H9 (cell line): ENCODE measurements around the gene INHBC. TPM values are rescaled to one million over a fixed set of nuclear protein-coding genes. Genes with fewer than 3 reads are reported as not detected.

ENCODE experiments used
- DNase-seq: peaks from one replicate; pipeline ENCODE4 v3.0.0-alpha.2; 2017
- H2AFZ ChIP-seq: one replicate; pipeline ENCODE4 v1.6.1; 2013; ENCODE audit warnings: mild to moderate bottlenecking, low read length, control low read depth, moderate library complexity
- H2AK5ac ChIP-seq: 2 replicates; pipeline ENCODE4 v1.6.1; 2013; ENCODE audit warnings: low read length, control low read depth, mixed read lengths; ENCODE audit not compliant: insufficient read length
- H2BK120ac ChIP-seq: one replicate; pipeline ENCODE4 v1.6.1; 2013; ENCODE audit warnings: low read depth, mild to moderate bottlenecking, low read length, control low read depth, inconsistent platforms; ENCODE audit not compliant: poor library complexity, severe bottlenecking
- H2BK12ac ChIP-seq: 2 replicates; pipeline ENCODE4 v1.6.1; 2013; ENCODE audit warnings: low read length, control low read depth, mixed read lengths, low read depth; ENCODE audit not compliant: insufficient read length
- H2BK15ac ChIP-seq: 2 replicates; pipeline ENCODE4 v1.6.1; 2013; ENCODE audit warnings: low read depth, low read length, control low read depth
- H2BK20ac ChIP-seq: one replicate; pipeline ENCODE4 v1.6.1; 2013; ENCODE audit warnings: low read depth, mild to moderate bottlenecking, low read length, control low read depth, inconsistent platforms; ENCODE audit not compliant: poor library complexity, severe bottlenecking
- H2BK5ac ChIP-seq: 2 replicates; pipeline ENCODE4 v1.6.1; 2013; ENCODE audit warnings: low read length, control low read depth, mixed read lengths; ENCODE audit not compliant: insufficient read length
- H3K14ac ChIP-seq: 2 replicates; pipeline ENCODE4 v1.6.1; 2013; ENCODE audit warnings: low read length, control low read depth; ENCODE audit not compliant: insufficient read depth
- H3K18ac ChIP-seq: 2 replicates; pipeline ENCODE4 v1.6.1; 2013; ENCODE audit warnings: low read depth, mild to moderate bottlenecking, mixed read lengths, low read length, control low read depth; ENCODE audit not compliant: insufficient read length
- H3K23ac ChIP-seq: 2 replicates; pipeline ENCODE4 v1.6.1; 2013; ENCODE audit warnings: low read length, control low read depth, mixed read lengths, low read depth; ENCODE audit not compliant: insufficient read length
- H3K23me2 ChIP-seq: 2 replicates; pipeline ENCODE4 v1.6.1; 2013; ENCODE audit warnings: low read depth, mild to moderate bottlenecking, mixed read lengths, low read length, control low read depth; ENCODE audit not compliant: insufficient read length, poor library complexity, severe bottlenecking
- H3K27ac ChIP-seq: 2 replicates; pipeline ENCODE4 v1.5.1; 2013; ENCODE audit warnings: low read length, control low read depth, mixed read lengths, low read depth; ENCODE audit not compliant: insufficient read length
- H3K27me3 ChIP-seq: 2 replicates; pipeline ENCODE4 v1.6.1; 2013; ENCODE audit warnings: low read length, control low read depth, inconsistent platforms; ENCODE audit not compliant: insufficient read depth
- H3K4ac ChIP-seq: 2 replicates; pipeline ENCODE4 v1.6.1; 2013; ENCODE audit warnings: low read depth, mild to moderate bottlenecking, control low read depth, inconsistent platforms, low read length, moderate library complexity
- H3K4me1 ChIP-seq: 2 replicates; pipeline ENCODE4 v1.6.1; 2013; ENCODE audit warnings: low read length, control low read depth, inconsistent platforms; ENCODE audit not compliant: insufficient read depth
- H3K4me2 ChIP-seq: 2 replicates; pipeline ENCODE4 v1.6.1; 2013; ENCODE audit warnings: low read length, control low read depth, mixed read lengths; ENCODE audit not compliant: insufficient read length, insufficient read depth
- H3K56ac ChIP-seq: 2 replicates; pipeline ENCODE4 v1.6.1; 2013; ENCODE audit warnings: low read depth, mild to moderate bottlenecking, mixed read lengths, low read length, control low read depth; ENCODE audit not compliant: insufficient read length
- H3K79me1 ChIP-seq: 2 replicates; pipeline ENCODE4 v1.6.1; 2013; ENCODE audit warnings: low read depth, mild to moderate bottlenecking, moderate library complexity, low read length, control low read depth, inconsistent platforms; ENCODE audit not compliant: insufficient read depth, poor library complexity, severe bottlenecking
- H3K79me2 ChIP-seq: 2 replicates; pipeline ENCODE4 v1.6.1; 2013; ENCODE audit warnings: low read length, control low read depth, inconsistent platforms; ENCODE audit not compliant: insufficient read depth
- H3K9ac ChIP-seq: 2 replicates; pipeline ENCODE4 v1.6.1; 2013; ENCODE audit warnings: low read length, control low read depth, mixed read lengths; ENCODE audit not compliant: insufficient read length; ENCODE audit errors: extremely low read depth
- H3K9me3 ChIP-seq: one replicate; pipeline ENCODE4 v1.6.1; 2013; ENCODE audit warnings: low read depth, low read length, inconsistent platforms; ENCODE audit not compliant: control insufficient read depth
- H3T11ph ChIP-seq: one replicate; pipeline ENCODE4 v1.6.1; 2013; ENCODE audit warnings: mild to moderate bottlenecking, low read length, control low read depth, inconsistent platforms
- H4K20me1 ChIP-seq: one replicate; pipeline ENCODE4 v1.6.1; 2013; ENCODE audit not compliant: control insufficient read depth, insufficient read length, insufficient read depth
- H4K5ac ChIP-seq: 2 replicates; pipeline ENCODE4 v1.6.1; 2013; ENCODE audit warnings: low read depth, mild to moderate bottlenecking, mixed read lengths, low read length, control low read depth; ENCODE audit not compliant: insufficient read length
- H4K8ac ChIP-seq: replicated peaks from 2 replicates; pipeline ENCODE4 v1.6.1; 2013; ENCODE audit warnings: low read length, control low read depth, mixed read lengths, low read depth; ENCODE audit not compliant: insufficient read length
- H4K91ac ChIP-seq: 2 replicates; pipeline ENCODE4 v1.6.1; 2013; ENCODE audit warnings: low read depth, mild to moderate bottlenecking, moderate library complexity, mixed read lengths, low read length, control low read depth; ENCODE audit not compliant: insufficient read length
- H3K27ac Mint-ChIP-seq, 3 experiments: 2 replicates in 2 of 3; 3 replicates in 1 of 3; pipeline ENCODE4 v1.8.0; 2020 to 2021; ENCODE audit warnings: mixed read lengths in 3 of 3, mild to moderate bottlenecking in 1 of 3, moderate library complexity in 1 of 3
- H3K27me3 Mint-ChIP-seq: 2 replicates; pipeline ENCODE4 v1.8.0; 2021; ENCODE audit warnings: low read depth, mild to moderate bottlenecking, moderate library complexity, mixed read lengths
- H3K36me3 Mint-ChIP-seq, 3 experiments: 2 replicates in 2 of 3; 3 replicates in 1 of 3; pipeline ENCODE4 v1.8.0; 2020 to 2021; ENCODE audit warnings: low read depth in 3 of 3, mixed read lengths in 3 of 3; ENCODE audit not compliant: insufficient read depth in 1 of 3
- H3K4me1 Mint-ChIP-seq, 2 experiments: 2 replicates each; pipeline ENCODE4 v1.8.0; 2020; ENCODE audit warnings: mixed read lengths in 2 of 2
- H3K4me3 Mint-ChIP-seq, 2 experiments: 2 replicates in 1 of 2; 3 replicates in 1 of 2; pipeline ENCODE4 v1.8.0; 2020 to 2021; ENCODE audit warnings: mild to moderate bottlenecking in 2 of 2, mixed read lengths in 2 of 2, moderate library complexity in 1 of 2
- H3K9me3 Mint-ChIP-seq, 2 experiments: 2 replicates in 1 of 2; 3 replicates in 1 of 2; pipeline ENCODE4 v1.8.0; 2020; ENCODE audit warnings: mild to moderate bottlenecking in 2 of 2, mixed read lengths in 2 of 2, moderate library complexity in 1 of 2
- WGBS: extraction: QIAGEN DNeasy Blood & Tissue Kit; methylation state at CpG from one replicate; pipeline ENCODE4 v1.1.7; 2013; ENCODE audit warnings: missing lambda C conversion rate, low lambda C conversion rate, mixed read lengths; ENCODE audit not compliant: insufficient read length; ENCODE audit errors: extremely low coverage; 5-methylcytosine and 5-hydroxymethylcytosine counted together
- total RNA-seq: library from RNA; stranded (reverse); gene quantifications from 2 replicates; pipeline ENCODE4 v1.2.1, GENCODE V29; 2021
- TF ChIP-seq, protein P1 (sequence below): fragments of 200-600 bp; sonication (generic); conservative IDR thresholded peaks from 3 replicates; pipeline ENCODE4 v1.8.0; 2021; ENCODE audit warnings: antibody characterized with exemption, mild to moderate bottlenecking

The INHBC gene
- total RNA-seq, 1 experiment from 2014 or later: not detected

DNA sequence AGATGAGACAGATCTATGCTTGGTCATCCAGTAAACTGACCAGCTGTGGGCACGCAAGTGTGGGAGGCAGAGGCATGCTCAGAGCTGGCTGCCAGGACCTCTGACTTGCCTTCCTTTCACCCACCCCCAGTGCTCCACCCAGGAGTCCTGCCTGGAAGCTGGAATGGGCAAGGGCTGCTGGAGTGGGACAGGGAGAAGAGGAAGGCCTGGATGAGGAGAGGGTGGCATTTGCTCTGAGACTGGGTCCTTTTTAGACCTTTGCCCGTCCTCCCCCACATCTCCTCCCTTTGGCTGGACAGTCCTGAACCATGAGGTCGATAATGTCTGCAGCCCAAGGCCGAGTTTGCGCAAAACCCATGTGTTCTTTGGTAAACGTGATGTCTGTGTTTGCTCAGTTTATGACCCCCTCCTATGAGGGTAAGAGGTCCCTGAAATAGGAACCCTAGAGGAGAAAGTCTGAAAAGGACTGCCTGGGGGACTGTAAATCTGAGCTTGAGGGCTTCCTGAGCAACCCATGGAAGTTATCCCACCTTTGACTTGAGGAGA is 16.7 kb downstream of the INHBC start:
- Histone ChIP-seq H3K18ac (no peak overlapping the region), H4K8ac (no peak overlapping the region), H3K4me1 (no peaks in the 10 kb centered on the region; the same call in 1 of the 2 replicates), H2BK15ac (no peak overlapping the region), H3K79me2 (no peaks in the 10 kb centered on the region), H3K9me3 (no peaks in the 10 kb centered on the region), H3K27me3 (no peaks in the 10 kb centered on the region), H3K4ac (no peak overlapping the region), H3T11ph (no peak overlapping the region), H3K9ac (no peak overlapping the region), H2AK5ac (no peak overlapping the region), H2BK5ac (no peak overlapping the region), H3K27ac (no peak overlapping the region), H4K91ac (no peak overlapping the region), H3K4me2 (no peak overlapping the region), H3K23ac (no peak overlapping the region), H3K56ac (no peak overlapping the region), H3K23me2 (peaks cover 11% of the 10 kb centered on the region), H3K14ac (no peak overlapping the region), H2BK120ac (no peak overlapping the region), H2BK20ac (no peak overlapping the region), H3K79me1 (no peaks in the 10 kb centered on the region), H2BK12ac (no peak overlapping the region), H4K5ac (no peak overlapping the region), H2AFZ (no peak overlapping the region), H4K20me1 (no peaks in the 10 kb centered on the region)
- peaks cover 1% of the 10 kb centered on the region for H3K27me3 Mint-ChIP-seq
- WGBS: no CpG with 5 or more reads among the region's 6 CpGs
- H3K36me3 Mint-ChIP-seq: peaks cover 0 to 2% (median 0%) of the 10 kb centered on the region in 3 experiments; a peak in 1 of 7 replicates
- no peak overlapping the region for H3K4me3 Mint-ChIP-seq
- TF ChIP-seq, protein P1, sequence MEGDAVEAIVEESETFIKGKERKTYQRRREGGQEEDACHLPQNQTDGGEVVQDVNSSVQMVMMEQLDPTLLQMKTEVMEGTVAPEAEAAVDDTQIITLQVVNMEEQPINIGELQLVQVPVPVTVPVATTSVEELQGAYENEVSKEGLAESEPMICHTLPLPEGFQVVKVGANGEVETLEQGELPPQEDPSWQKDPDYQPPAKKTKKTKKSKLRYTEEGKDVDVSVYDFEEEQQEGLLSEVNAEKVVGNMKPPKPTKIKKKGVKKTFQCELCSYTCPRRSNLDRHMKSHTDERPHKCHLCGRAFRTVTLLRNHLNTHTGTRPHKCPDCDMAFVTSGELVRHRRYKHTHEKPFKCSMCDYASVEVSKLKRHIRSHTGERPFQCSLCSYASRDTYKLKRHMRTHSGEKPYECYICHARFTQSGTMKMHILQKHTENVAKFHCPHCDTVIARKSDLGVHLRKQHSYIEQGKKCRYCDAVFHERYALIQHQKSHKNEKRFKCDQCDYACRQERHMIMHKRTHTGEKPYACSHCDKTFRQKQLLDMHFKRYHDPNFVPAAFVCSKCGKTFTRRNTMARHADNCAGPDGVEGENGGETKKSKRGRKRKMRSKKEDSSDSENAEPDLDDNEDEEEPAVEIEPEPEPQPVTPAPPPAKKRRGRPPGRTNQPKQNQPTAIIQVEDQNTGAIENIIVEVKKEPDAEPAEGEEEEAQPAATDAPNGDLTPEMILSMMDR: no peak
- DNase-seq: no peak
- no peaks in the 10 kb centered on the region for H3K9me3 Mint-ChIP-seq
- H3K4me1 Mint-ChIP-seq: peaks cover 31 to 39% of the 10 kb centered on the region in 2 experiments
- no peak overlapping the region for H3K27ac Mint-ChIP-seq
